Activated T-cell treated with anti-CD3 and anti-CD28 coated beads, Interleukin-2, amount 50 U/mL, for 4 hours (primary cell): Measurements from ENCODE around the gene HAVCR1. TPM values are rescaled to one million over a fixed set of nuclear protein-coding genes. Genes with fewer than 3 reads are reported as not detected.

Source experiments
- ATAC-seq, 2 donors: fragments of 200-7000 bp; cut with Tn5 transposase; one replicate each; pipeline ENCODE4 v1.10.0; 2021
- DNase-seq: peaks from one replicate; pipeline ENCODE4 v3.0.0-alpha.2; 2020
- H3K27me3 Mint-ChIP-seq: one replicate; pipeline ENCODE4 v1.8.0; 2021; ENCODE audit warnings: low read depth, mixed read lengths
- H3K36me3 Mint-ChIP-seq: one replicate; pipeline ENCODE4 v1.8.0; 2022; ENCODE audit warnings: mixed read lengths; ENCODE audit not compliant: insufficient read depth
- H3K4me1 Mint-ChIP-seq: one replicate; pipeline ENCODE4 v1.8.0; 2021; ENCODE audit warnings: low read depth, mixed read lengths
- H3K4me3 Mint-ChIP-seq: one replicate; pipeline ENCODE4 v1.8.0; 2021; ENCODE audit warnings: mild to moderate bottlenecking, moderate library complexity, mixed read lengths
- H3K9me3 Mint-ChIP-seq: one replicate; pipeline ENCODE4 v1.8.0; 2021; ENCODE audit warnings: mixed read lengths
- total RNA-seq, 3 donors: library from RNA; stranded (reverse); gene quantifications; one replicate each; pipeline ENCODE4 v1.2.1, GENCODE V29; 2021

The HAVCR1 gene
- not detected for total RNA-seq

DNA sequence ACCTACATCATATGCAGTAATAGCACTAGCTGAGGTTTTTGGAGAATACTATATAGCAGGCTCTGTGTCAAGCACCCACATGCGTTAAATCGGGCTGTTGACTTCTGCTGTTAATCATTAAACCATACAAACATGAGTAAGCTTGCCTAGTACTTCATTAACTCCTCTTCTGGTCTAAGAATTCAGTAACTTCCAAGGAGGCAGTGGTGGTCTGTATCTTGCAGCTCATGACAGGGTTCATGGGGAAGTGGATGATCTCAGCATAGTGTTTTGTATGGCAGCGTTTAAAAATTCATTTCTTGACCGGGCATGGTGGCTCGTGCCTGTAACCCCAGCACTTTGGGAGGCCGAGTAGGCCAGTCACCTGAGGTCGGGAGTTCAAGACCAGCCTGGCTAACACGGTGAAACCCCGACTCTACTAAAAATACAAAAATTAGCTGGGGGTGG, at the start of gene HAVCR1:
TSS of gene HAVCR1 (minus strand) at position 24 of the 447 bp plus-strand sequence. CDS start 1,173 bp downstream, outside the sequence.
- ATAC-seq, result no peak
- DNase-seq, result no peak

GRCh38 chr5:157107508-157107907, 48.6 kb upstream of the HAVCR1 start:
- Mint-ChIP-seq H3K36me3 (peaks cover 7% of the 10 kb centered on the region), H3K4me1 (peaks cover 42% of the 10 kb centered on the region), H3K9me3 (no peaks in the 10 kb centered on the region), H3K4me3 (peak overlapping the region; percentile 48), H3K27me3 (no peaks in the 10 kb centered on the region)
- no peak for DNase-seq
- no peak for ATAC-seq

More for the DNA sequence above, at the start of gene HAVCR1:
- H3K4me3 Mint-ChIP-seq, result no peak within 1 kb of the TSS
- no peaks in the 10 kb centered on the region for H3K27me3 Mint-ChIP-seq
- no peaks in the 10 kb centered on the region for H3K9me3 Mint-ChIP-seq
- no peaks in the 10 kb centered on the region for H3K36me3 Mint-ChIP-seq
- H3K4me1 Mint-ChIP-seq, result no peaks in the 10 kb centered on the region

- H3K4me1 Mint-ChIP-seq, result peaks cover 42% of the 10 kb centered on the region
- peak overlapping the region; percentile 48 for H3K4me3 Mint-ChIP-seq
- H3K27me3 Mint-ChIP-seq, result no peaks in the 10 kb centered on the region
- H3K9me3 Mint-ChIP-seq, result no peaks in the 10 kb centered on the region
- DNase-seq (no peak), ATAC-seq (peak; percentile 9 to 26)
- peaks cover 7% of the 10 kb centered on the region for H3K36me3 Mint-ChIP-seq
Measured at GRCh38 chr5:157106630-157107461, 47.9 kb upstream of the HAVCR1 start.

DNA sequence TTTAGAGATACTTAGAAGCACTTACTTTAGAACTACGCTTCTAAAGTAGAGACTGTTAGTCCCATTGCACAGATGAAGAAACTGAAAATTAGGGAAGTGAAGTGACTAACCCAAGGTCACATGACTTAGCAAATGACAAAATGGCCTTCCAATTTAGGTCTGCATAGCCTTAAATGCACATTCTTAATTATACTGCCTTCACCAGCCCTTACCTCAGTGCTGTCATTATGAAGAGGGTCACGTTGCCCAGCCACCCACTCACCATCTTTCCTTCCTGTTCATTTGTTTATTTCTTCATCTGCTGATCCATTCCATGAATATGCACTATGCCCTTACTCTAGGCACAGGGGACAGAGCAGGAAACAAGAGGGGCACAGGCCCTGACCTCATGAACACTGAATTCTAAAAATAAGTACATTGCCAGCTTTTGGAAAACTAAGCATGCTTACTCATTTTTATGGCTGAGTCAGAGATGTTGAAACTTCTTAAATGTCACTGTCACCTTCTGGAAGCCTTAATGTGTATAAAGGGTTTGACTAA, 41.3 kb upstream of the HAVCR1 start:
- Mint-ChIP-seq H3K4me1 (peaks cover 6% of the 10 kb centered on the region), H3K4me3 (no peak overlapping the region), H3K36me3 (peaks cover 4% of the 10 kb centered on the region), H3K27me3 (no peaks in the 10 kb centered on the region), H3K9me3 (no peaks in the 10 kb centered on the region)
- ATAC-seq (peak; percentile 90 to 91), DNase-seq (no peak)

GRCh38 chr5:157088342-157088990, 29.6 kb upstream of the HAVCR1 start:
- H3K4me3 Mint-ChIP-seq, result no peak overlapping the region
- H3K27me3 Mint-ChIP-seq, result no peaks in the 10 kb centered on the region
- ATAC-seq, result no peak
- DNase-seq, result no peak
- no peaks in the 10 kb centered on the region for H3K9me3 Mint-ChIP-seq
- peaks cover 18% of the 10 kb centered on the region for H3K36me3 Mint-ChIP-seq
- H3K4me1 Mint-ChIP-seq, result no peaks in the 10 kb centered on the region

GRCh38 chr5:157086751-157087359, 27.9 kb upstream of the HAVCR1 start:
- Mint-ChIP-seq H3K4me3 (no peak overlapping the region), H3K9me3 (no peaks in the 10 kb centered on the region), H3K4me1 (no peaks in the 10 kb centered on the region), H3K27me3 (no peaks in the 10 kb centered on the region), H3K36me3 (peaks cover 18% of the 10 kb centered on the region)
- DNase-seq (no peak), ATAC-seq (no peak)

GRCh38 chr5:157085930-157086329, 27.0 kb upstream of the HAVCR1 start:
- no peak overlapping the region for H3K4me3 Mint-ChIP-seq
- H3K27me3 Mint-ChIP-seq, result no peaks in the 10 kb centered on the region
- DNase-seq (no peak), ATAC-seq (no peak)
- no peaks in the 10 kb centered on the region for H3K9me3 Mint-ChIP-seq
- no peaks in the 10 kb centered on the region for H3K4me1 Mint-ChIP-seq
- H3K36me3 Mint-ChIP-seq, result peaks cover 13% of the 10 kb centered on the region

- no peaks in the 10 kb centered on the region for H3K4me1 Mint-ChIP-seq
- no peaks in the 10 kb centered on the region for H3K36me3 Mint-ChIP-seq
- H3K27me3 Mint-ChIP-seq, result no peaks in the 10 kb centered on the region
- no peak overlapping the region for H3K4me3 Mint-ChIP-seq
- no peak for ATAC-seq
- DNase-seq, result no peak
- no peaks in the 10 kb centered on the region for H3K9me3 Mint-ChIP-seq
Measured at GRCh38 chr5:157080286-157080685, 21.4 kb upstream of the HAVCR1 start.

DNA sequence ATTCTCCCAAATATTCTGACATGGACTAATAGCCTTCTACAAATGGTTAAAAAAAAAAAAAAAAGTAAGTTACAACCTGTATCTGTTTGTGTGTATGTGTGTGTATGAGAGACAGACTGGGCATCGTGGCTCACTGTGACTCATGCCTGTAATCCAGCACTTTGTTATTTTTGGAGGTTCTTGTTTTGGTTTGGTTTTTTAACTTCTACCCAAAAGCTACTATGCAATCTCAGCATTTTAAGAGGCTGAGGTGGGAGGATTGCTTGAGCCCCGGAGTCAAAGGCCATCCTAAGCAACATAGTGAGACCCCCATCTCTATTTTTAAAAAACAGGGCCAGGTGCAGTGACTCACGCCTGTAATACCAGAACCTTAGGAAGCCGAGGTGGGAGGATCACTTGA, 17.6 kb upstream of the HAVCR1 start:
- no peak for ATAC-seq
- H3K27me3 Mint-ChIP-seq, result no peaks in the 10 kb centered on the region
- H3K9me3 Mint-ChIP-seq, result no peaks in the 10 kb centered on the region
- DNase-seq, result no peak
- H3K4me3 Mint-ChIP-seq, result no peak overlapping the region
- no peaks in the 10 kb centered on the region for H3K36me3 Mint-ChIP-seq
- peaks cover 2% of the 10 kb centered on the region for H3K4me1 Mint-ChIP-seq

GRCh38 chr5:157072508-157072907, 13.6 kb upstream of the HAVCR1 start:
- no peaks in the 10 kb centered on the region for H3K27me3 Mint-ChIP-seq
- ATAC-seq, result peak; percentile 57 to 77
- no peaks in the 10 kb centered on the region for H3K9me3 Mint-ChIP-seq
- peaks cover 2% of the 10 kb centered on the region for H3K4me1 Mint-ChIP-seq
- H3K36me3 Mint-ChIP-seq, result no peaks in the 10 kb centered on the region
- no peak for DNase-seq
- H3K4me3 Mint-ChIP-seq, result no peak overlapping the region

DNA sequence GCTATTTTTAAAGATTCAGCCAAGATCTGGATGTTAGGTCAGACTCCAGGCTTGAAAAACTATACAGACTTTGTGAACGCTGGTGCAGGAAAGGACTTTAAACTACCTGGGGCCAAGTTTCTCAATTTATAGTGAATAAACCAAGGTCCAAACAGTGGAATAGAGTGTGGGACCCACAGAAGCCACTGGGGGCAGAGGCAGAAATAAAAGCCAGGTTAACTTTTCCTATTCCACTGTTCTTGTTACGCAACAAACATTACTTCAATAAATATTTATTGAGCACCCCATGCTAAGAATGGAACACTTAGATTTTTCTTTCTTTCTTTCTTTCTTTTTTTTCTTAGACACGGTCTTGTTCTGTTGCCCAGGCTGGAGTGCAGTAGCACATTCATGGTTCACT, 11.0 kb upstream of the HAVCR1 start:
- Mint-ChIP-seq H3K36me3 (no peaks in the 10 kb centered on the region), H3K4me3 (no peak overlapping the region), H3K9me3 (no peaks in the 10 kb centered on the region), H3K27me3 (no peaks in the 10 kb centered on the region), H3K4me1 (peaks cover 2% of the 10 kb centered on the region)
- DNase-seq (no peak), ATAC-seq (no peak)

DNA sequence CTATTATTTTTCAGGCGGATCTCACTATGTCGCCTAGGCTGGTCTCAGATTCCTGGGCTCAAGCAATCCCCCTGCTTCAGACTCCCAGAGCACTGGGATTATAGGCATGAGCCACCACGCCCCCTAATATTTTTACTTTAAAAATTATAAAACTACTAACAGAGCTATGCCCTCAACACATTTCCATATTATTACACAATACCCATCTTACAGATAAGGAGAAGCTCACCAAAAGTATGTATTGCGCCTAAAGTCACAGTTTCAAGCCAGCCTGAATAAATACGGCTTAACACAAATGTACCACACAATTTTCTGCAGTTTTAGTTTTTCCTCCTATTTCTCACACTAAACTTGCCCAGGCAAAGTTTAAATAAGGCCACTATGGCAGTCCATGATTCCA, 9.9 kb upstream of the HAVCR1 start:
- H3K36me3 Mint-ChIP-seq, result no peaks in the 10 kb centered on the region
- no peaks in the 10 kb centered on the region for H3K9me3 Mint-ChIP-seq
- no peaks in the 10 kb centered on the region for H3K27me3 Mint-ChIP-seq
- H3K4me3 Mint-ChIP-seq, result no peak overlapping the region
- no peaks in the 10 kb centered on the region for H3K4me1 Mint-ChIP-seq
- DNase-seq (no peak), ATAC-seq (no peak)

- no peak for DNase-seq
- no peaks in the 10 kb centered on the region for H3K4me1 Mint-ChIP-seq
- no peak overlapping the region for H3K4me3 Mint-ChIP-seq
- ATAC-seq, result no peak
- no peaks in the 10 kb centered on the region for H3K36me3 Mint-ChIP-seq
- H3K9me3 Mint-ChIP-seq, result no peaks in the 10 kb centered on the region
- H3K27me3 Mint-ChIP-seq, result no peaks in the 10 kb centered on the region
Measured at GRCh38 chr5:157068339-157068738, 9.4 kb upstream of the HAVCR1 start.

DNA sequence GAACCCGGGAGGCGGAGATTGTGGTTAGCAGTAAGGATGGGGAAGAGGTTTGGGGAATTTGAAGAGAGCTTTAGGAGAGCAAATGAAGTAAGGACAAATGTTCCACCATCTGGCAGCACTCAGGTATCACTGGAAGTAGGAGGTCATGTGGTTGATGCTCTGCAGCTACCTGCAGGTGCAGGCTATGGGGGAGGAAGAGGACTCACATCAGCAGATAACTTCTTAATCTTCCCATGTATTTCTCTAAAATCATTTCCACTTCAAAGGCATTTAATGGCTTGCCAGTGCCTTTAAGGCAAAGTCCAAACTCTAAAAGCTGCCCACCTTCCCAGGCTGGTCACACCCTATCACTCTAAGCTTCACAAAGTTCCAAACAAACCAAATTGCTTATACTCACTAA, 8.1 kb upstream of the HAVCR1 start:
- ATAC-seq, result no peak
- H3K4me3 Mint-ChIP-seq, result no peak overlapping the region
- no peak for DNase-seq
- no peaks in the 10 kb centered on the region for H3K4me1 Mint-ChIP-seq
- H3K27me3 Mint-ChIP-seq, result no peaks in the 10 kb centered on the region
- no peaks in the 10 kb centered on the region for H3K9me3 Mint-ChIP-seq
- no peaks in the 10 kb centered on the region for H3K36me3 Mint-ChIP-seq
